Measurements from ENCODE around the gene HOPX.
"Not testable (repeated sequence)": the region's sequence is repeated elsewhere in the genome, so short reads cannot be mapped to it uniquely, and the experiment has no call there.

The HOPX gene, protein sequence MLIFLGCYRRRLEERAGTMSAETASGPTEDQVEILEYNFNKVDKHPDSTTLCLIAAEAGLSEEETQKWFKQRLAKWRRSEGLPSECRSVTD

DNA sequence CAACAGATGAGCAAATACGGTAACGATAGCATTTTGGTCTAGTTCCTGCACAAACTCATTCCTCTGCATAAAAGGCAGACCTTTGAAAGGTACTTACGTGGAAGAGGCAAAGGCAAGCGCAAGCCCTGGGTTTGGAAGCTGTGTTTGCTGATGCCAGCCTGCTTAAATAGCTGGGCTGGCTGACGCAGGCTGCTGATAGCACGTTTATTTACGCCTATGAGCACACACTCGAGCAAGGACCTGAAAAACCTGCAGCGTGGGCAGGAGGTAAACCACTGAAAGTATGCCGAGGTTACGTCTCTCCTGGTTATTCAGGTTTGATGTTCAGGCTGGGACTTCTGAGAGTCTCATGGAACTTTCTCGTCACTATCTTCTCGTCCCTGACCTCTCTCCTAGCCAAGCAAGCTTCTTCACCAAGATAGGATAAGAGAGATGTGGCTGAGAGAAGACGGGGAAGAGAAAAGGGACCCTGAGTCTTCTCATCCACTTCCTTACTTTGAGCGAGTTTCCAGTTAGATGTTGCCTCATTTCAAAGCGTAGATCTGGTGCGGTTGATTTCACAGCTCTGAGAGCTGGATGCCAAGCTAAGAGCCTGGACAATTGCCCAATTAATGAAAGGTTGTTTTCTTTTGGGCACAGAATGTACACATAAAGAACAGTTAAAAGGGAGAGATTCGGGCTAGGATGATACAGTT, at the start of gene HOPX:
HOPX (minus strand) TSS at position 139 of the 695 bp plus-strand sequence. CDS start 23,480 bp downstream, outside the sequence.
- no peak for DNase-seq

DNA sequence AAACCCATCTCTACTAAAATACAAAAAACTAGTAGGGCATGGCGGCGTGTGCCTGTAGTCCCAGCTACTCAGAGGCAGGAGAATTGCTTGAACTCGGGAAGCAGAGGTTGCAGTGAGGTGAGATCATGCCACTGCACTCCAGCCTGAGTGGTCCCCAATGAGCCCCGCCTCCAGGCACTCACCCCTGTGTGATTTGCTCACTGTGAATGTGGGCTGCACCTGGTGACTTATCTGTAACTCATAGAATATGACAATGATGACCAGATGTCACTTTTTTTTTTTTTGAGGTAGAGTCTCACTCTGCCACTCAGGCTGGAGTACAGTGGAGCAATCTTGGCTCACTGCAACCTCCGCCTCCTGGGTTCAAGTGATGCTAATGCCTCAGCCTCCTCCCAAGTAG, 49.0 kb upstream of the HOPX start:
- no peak for DNase-seq

DNA sequence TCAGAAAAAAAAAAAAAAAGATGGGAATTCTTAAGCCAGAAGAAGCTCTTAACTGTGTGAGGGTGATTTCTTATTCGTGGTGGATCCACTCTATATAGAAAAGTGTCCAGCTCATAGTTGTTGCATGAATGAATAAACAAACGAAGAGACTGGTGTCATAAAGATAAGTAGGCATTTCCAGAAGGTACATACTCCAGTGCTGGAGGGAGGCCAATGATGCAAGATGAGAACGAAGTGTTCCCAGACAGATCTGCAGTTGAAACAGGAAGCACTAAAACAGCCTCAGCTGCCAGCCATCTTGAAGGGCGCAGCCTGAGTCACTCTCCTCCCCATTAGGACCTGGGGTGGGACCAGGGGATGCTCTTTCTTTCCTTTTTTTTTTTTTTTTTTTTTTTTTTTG, 47.4 kb upstream of the HOPX start:
- DNase-seq: no peak

DNA sequence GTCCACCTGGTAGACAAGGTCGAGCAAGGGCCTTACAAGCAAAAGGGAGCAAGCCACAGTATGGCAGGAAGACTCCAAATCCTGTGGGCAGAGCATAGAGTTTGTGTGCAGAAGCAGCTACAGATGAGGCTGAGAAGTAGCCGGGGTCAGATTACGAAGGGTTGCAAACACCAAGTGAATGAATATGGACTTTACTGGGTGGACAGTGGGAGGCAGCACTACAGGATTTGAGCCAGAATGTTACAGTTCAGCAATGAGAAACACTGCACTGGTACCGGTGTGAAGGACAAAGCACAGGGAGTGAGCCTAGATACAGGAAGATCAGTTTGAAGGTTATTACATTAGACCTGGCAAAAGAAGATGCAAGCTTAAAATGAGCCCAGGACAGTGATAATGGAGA, 46.1 kb upstream of the HOPX start:
- no peak for DNase-seq

DNA sequence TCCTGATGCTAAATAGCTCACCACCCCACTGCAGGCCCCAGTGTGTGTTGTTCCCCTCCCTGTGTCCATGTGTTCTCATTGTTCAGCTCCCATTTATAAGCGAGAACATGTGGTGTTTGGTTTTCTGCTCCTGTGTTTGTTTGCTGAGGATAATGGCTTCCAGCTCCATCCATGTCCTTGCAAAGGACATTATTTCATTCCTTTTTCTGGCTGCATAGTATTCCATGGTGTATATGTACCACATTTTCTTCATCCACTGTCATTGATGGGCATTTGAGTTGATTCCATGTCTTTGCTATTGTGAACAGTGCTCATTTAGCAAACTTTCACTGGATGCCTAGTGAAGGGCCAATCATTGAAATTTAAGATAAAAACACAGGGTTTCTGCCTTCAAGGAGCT, 45.5 kb upstream of the HOPX start:
- DNase-seq: not testable (repeated sequence)

DNA sequence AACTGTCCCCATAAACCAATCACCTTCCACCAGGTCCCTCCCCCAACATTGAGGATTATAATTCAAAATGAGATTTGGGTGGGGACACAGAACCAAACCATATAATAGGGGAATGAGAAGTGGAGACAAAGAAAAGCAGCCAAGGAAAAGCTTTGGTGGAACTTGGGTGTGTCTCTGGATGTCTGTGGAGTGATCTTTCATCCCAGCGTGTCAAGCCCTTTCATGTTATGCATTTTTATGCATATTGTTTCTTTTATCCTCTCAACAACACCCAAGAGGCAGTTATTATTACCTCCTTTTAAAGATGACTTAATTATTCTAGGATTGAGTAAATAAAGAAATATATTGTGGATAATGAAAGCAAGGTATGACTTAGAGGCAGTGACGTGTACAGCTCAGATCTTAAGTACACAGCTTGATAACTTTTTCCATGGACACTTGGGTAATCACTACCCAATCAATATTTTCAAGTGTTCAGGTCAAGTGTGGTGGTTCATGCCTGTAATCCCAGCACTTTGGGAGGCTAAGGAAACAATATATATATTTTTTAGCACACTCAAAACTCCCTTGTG, 42.6 kb upstream of the HOPX start:
- DNase-seq: no peak

DNA sequence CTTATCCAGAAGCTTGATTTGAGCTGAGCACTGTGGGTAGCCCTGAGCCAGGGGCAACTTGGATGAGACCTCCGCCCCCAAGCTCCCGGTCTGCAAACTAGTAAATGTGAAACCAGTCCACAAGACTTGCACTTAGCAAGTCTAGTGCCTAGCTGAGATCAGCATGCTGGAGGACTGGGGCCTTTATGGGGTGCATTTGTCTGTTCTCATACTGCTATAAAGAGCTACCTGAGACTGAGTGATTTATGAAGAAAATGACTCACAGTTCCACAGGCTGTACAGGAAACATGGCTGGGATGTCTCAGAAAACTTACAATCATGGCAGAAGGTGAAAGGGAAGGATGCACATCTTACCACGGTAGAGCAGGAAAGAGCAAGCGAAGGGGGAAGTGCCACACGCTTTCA, 42.1 kb upstream of the HOPX start:
- DNase-seq: no peak

DNA sequence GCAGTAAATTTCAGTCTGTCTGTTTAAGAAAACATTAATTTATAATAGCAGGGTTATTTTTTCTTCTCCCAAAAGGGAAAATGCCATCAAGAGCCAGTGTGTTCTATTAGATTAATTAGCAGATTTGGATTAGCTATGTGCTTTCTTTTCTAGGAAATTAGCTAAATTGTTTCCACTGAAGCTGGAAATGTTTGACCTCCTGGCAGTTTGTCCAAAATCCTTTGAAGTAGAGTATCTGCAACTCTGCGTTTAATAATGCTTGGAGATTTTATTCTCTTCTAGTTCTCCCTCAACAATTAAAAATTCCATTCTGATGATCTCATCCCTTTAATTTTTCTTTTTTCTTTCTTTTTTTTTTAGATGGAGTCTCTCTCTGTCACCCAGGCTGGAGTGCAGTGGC, 27.1 kb upstream of the HOPX start:
- no peak for DNase-seq

DNA sequence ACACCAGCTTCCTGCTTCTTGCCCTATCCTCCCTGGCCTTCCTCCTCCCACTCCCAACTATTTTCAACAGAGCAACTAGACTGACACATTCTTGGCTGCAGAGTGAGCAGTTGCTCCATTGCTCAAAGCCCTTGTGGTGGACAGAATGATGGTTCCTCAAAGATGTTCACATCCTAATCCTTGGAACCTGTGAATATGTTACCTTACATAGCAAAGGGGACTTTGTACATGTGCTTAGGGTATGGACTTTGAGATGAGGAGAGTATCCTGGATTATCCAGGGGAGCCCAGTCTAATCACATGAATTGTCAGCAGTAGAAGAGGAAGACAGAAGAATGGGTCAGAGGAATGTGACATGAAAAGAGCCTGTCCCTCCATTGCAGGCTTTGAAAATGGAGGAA, 24.9 kb upstream of the HOPX start:
- no peak for DNase-seq

DNA sequence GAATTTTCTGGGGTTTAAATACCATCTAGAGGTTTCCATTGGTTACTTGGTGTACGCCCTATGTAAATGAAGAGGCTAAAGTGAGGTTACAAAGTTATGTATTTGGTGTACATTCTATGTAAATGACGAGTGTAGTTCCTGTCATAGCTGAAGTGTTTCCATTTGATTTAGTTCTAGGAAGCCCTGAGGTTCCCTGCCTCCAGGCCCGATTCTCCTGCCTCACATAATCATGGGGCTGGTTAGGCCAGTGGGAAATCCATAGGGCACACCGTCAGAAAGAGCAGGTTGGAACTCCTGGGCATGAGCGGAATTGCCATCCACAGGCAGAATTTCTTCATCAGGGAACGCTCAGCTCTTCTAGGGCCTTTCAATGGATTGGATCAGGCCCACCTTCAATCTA, 24.2 kb upstream of the HOPX start:
- no peak for DNase-seq

DNA sequence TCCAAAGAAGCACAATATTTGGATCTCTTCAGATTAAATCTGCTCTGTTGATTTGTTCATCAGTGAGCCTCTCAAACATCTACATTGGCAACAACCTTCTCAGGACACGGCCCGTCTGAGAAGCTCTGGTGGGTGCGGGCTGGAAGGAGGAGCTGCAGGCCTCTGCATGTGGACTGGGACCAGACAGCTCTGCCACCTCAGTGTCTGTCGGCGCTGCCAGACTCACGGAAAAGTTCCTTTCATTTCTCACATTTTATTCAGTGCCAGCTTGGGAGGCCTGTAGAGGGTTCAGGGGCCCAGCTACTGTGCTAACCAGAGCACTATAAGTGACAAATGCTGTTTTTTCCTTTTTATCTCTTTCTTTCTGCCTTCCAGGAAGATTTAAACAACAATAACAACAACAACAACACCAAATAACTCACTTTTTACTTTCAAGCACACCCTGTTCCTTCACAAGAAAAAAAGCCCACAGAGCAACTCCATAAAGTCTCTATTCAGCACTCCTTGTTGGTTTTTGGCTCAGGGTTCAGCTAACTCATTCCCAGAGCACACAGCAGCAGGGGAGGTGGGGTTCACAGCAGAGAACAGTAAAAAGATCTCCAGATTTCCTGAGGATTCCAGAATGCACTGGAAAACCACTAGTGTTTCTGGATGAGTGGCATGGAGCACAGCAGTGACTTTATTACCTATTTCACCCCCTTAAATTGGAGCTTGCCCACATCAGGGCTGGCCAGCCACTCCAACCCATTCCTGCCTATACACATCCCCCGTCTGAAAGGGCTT, 23.2 kb upstream of the HOPX start:
- DNase-seq: no peak

DNA sequence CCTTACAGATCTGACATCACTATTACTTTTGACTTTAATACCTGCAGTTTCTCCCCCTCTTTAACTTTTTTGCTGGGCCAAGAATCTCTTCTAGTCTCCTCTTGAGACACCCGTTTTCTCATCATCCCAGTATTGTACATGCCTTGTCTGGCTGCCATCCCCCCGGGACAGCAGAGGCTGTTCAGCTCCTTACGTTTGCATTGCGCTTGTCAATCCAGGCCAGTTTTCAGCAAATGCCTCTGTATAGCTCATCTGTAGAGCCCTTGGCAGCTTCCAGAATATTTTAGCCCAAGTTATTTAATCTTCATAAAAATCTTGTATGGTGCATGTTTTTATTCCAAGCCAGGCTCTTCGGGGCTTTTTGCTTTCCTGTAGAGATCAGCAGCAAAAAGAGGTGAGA, 22.3 kb upstream of the HOPX start:
- no peak for DNase-seq

DNA sequence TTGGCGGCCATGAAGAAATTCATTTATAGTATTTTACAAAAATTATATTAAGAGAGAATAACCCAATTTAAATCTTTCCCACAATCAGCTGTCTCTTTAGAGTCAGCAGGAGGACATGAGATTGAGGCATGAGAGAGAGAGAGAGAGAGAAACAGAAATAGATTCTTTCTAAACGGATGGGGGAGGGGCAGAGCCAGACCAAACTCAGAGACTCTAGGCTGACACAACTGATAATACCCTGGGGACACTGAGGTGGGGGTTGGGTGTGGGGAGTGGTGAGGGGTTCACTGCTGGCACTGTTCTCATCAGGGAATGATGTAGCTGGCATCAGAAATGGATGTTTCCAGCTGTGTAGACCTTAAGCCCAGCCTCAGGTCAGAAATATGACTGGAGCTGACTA, 20.5 kb upstream of the HOPX start:
- DNase-seq: no peak

DNA sequence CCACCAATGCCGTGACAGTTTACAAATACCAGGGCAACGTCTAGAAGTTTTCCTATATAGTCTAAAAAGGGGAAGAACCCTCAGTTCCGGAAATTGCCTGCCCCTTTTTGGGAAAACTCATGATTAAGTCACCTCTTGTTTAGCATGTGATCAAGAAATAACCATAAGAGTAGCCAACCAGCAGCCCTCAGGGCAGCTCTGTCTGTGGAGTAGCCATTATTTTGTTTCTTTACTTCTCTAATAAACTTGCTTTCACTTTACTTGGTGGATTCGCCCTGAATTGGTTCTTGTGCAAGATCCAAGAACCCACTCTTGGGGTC, 20.0 kb upstream of the HOPX start:
- no peak for DNase-seq

DNA sequence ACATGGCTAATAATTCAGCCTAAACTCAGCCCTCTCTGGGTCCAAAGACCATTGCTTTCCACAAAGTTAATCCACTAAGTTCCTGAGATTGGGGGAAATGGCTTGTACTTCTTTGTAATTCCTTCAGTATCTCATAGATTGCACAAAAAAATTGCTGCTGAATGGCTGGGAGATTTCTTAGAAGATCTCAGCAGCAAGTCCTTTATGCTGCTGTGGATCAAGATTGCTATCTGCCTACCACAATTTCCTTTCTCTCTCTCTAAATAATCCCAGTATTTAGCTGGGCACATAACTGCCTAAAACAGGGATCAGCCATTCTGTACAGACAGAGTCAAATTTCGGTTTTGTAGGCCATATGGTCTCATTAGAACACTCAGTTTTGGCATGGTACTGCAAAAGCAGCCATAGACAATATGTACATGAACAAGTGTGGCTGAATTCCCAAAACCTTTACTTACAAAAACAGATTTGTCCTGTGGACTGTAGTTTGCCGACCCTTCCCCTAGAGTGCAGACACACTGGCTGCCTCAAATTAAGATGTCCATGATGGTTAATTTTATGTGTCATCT, 18.5 kb upstream of the HOPX start:
- no peak for DNase-seq

DNA sequence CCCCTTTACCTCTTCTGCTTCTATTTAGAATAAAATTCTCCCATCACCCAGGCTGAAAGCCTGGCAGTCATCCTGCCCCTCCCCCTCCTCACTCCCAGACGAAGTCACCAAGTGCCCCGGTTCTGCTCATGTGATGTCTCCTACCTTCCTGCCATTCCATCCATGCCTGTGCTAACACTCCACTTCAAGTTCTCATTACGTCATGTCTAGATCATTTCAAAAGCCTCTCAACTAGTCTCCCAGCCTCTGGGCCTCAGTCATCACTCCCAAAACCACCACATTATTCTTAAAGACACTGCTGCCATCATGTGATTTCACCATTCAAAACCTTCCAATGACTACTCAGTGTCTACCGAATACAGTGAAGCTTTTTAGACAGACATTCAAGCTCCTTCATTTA, 17.2 kb upstream of the HOPX start:
- no peak for DNase-seq

DNA sequence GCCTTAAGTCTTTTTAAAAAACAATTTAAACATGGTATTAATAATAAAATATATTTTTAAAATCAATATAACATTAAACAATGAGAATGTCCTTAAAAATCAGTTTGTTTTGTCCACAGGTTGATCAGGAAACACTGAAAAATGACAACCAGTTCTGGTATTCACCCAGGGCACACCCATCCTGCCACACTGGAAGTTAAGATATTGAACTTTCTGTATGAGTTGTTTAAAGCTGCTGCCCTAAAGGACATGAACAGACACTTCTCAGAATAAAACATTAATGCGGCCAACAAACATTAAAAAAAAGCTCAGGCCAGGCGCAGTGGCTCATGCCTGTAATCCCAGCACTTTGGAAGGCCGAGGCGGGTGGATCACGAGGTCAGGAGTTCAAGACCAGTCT, 15.0 kb upstream of the HOPX start:
- DNase-seq: no peak

DNA sequence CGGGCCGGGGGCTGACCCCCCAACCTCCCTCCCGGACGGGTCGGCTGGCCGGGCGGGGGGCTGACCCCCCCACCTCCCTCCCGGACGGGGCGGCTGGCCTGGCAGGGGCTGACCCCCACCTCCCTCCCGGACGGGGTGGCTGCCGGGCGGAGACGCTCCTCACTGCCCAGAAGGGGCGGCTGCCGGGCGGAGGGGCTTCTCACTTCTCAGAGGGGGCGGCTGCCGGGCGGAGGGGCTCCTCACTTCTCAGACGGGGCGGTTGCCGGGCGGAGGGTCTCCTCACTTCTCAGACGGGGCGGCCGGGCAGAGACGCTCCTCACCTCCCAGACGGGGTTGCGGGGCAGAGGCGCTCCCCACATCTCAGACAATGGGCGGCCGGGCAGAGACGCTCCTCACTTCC, 12.4 kb upstream of the HOPX start:
- not testable (repeated sequence) for DNase-seq

DNA sequence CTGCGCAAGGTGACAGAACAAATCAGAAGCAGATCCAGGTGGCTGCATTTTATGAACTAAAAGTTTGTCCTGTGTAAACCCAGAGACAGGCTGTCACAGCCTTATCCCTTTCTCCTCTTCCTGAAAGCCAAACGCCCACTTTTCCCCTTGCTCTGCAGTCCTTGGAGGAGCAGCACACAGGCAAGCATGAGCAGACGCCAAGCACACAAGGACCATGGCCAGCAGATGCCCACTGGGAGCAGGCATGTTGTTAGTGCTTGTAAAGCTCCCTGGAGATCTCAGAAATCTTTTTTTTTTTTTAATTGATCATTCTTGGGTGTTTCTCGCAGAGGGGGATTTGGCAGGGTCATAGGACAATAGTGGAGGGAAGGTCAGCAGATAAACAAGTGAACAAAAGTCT, 11.5 kb upstream of the HOPX start:
- no peak for DNase-seq

DNA sequence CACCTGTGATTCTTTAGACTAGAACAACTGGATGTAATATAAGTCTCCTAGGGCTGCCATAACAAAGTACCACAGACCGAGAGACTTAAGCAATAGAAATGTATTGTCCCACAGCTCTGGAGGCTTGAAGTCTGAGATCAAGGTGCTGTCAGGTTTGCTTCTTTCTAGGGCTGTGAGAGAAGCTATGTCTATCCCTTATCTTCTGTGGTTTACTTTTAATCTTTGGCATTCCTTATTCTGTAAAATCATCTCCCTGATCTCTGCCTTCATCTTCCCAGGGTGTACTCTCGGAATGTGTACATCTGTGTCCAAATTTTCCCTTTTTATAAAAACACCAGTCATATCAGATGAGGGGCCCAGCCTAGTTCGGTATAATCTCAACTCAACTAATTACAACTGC, 10.3 kb upstream of the HOPX start:
- DNase-seq: no peak

DNA sequence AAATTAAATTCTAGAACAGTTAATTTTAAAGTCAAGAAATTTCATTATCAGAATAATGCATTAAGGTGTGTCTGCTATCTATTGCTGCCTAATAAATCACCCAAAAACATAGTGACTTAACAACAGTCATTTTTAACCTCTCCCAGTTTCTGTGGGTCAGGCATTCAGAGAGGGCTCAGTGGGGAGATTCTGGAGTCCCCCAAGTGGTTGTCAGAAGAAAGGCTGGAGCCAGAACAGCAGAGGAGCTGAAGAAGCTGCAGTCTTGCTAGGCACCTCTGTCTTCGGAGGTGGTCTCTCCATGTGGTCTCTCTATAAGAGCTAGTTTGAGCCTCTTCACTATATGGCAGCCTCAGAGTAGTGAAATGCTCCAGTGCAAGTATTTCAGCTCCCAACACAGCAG, 9.3 kb upstream of the HOPX start:
- DNase-seq: no peak

DNA sequence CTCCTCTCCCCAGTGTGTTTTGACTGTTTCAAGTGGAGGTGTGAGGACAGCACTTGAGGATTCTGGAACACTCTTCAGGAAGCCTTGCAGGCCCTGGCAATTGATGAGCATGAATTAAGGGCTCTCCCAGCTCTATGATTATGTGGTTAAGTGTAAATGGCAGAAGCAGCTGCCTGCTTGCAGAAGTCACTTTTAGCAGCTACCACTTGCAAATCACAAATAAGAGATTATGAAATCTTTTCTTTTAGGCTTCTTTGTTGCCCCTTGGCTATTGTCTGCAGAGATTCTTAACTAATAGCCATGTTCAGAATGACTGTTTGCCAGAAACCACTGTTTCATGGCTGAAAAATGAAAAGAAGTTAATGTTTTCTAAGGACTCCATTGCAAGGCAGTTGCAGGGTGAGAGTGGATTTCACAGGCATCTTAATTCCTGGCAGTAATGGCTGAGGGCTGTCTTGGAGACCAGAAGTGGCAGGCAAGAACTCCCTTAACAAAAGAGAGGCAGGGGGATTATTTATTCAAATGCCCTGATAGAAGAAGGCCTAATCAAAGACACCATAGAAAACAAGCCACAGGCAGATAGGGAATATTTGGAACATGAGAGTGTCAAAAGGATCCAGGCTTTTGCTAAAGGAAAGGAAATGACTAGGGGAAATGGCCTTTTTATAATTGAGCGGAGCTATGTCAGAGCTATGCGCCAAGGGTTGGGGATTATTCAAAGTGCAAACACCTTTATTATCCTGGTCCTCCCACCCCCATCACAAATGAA, 8.3 kb upstream of the HOPX start:
- no peak for DNase-seq

DNA sequence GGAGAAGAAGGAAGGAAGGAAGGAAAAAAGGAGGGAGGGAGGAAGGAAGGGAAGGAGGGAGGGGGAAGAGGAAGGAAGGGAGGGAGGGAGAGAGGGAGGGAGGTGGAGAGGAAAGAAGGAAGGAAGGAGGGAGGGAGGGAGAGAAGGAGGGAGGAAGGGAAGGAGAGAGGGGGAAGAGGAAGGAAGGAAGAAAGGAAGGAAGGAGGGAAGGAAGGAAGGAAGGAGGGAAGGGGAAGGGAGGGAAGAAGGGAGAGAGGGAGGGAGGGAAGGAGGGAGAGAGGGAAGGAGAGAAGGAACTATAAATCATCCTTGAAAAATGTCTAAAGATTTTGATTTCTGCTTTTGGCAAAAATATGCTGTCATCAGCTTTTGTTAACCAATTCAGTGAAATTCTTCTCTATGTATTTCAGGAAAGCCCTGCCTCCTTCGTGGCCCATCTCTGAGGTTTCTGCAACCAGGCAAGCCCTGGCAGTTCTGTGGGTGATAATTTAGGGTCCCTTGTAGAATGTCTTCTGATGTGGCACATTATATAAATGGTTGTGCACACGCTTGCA, 7.1 kb upstream of the HOPX start:
- no peak for DNase-seq
